Kidney (tissue), 14 donors: Measurements from ENCODE around the gene PSMG2. TPM values are rescaled to one million over a fixed set of nuclear protein-coding genes. Genes with fewer than 3 reads are reported as not detected.
A peak's percentile ranks its signal among the peaks of the same experiment; 100 is the strongest.

ENCODE experiments used
- DNase-seq, 5 donors: peaks; one replicate each; pipeline ENCODE4 v3.0.0-alpha.2; 2013 to 2020
- FAIRE-seq: peaks from 2 replicates; lab custom pipeline; 2012; peaks lifted over from hg19 to GRCh38; lab: Jason Lieb, UNC
- H3K27ac ChIP-seq, 2 donors: one replicate each; pipeline ENCODE4 v1.7.0; 2013; ENCODE audit warnings: low read depth in 2 of 2, low read length in 2 of 2, inconsistent platforms in 1 of 2
- H3K27me3 ChIP-seq: one replicate; pipeline ENCODE4 v1.7.1; 2013; ENCODE audit warnings: low read length, inconsistent platforms; ENCODE audit not compliant: control insufficient read depth, insufficient read depth
- H3K36me3 ChIP-seq, 3 donors: one replicate each; pipeline versions ENCODE4 v1.7.0 to v1.7.1; 2013; ENCODE audit warnings: low read length in 3 of 3, control low read depth in 1 of 3, inconsistent platforms in 1 of 3; ENCODE audit not compliant: insufficient read depth in 3 of 3, control insufficient read depth in 2 of 3
- H3K4me1 ChIP-seq, 3 donors: one replicate each; pipeline versions ENCODE4 v1.7.0 to v1.7.1; 2013; ENCODE audit warnings: low read length in 3 of 3, inconsistent platforms in 1 of 3, low read depth in 1 of 3; ENCODE audit not compliant: control insufficient read depth in 2 of 3, insufficient read depth in 2 of 3
- H3K4me3 ChIP-seq, 3 donors: one replicate each; pipeline versions ENCODE4 v1.7.0 to v1.8.1; 2013; ENCODE audit warnings: low read length in 3 of 3, control low read depth in 1 of 3, inconsistent platforms in 1 of 3
- H3K9ac ChIP-seq, 3 donors: one replicate each; pipeline versions ENCODE4 v1.7.0 to v1.7.1; 2013; ENCODE audit warnings: low read length in 3 of 3, control low read depth in 1 of 3, inconsistent platforms in 1 of 3
- H3K9me3 ChIP-seq, 3 donors: one replicate each; pipeline versions ENCODE4 v1.7.0 to v1.7.1; 2013; ENCODE audit warnings: low read length in 3 of 3, control low read depth in 1 of 3, inconsistent platforms in 1 of 3; ENCODE audit not compliant: control insufficient read depth in 2 of 3, insufficient read depth in 1 of 3
- intact Hi-C: fragments of 100-400 bp; cut with DNase I; formaldehyde crosslinking; loops from one replicate; pipeline ENCODE4 v1.11.1; 2022
- polyA plus RNA-seq: library from polyadenylated mRNA; stranded (reverse); fragments of 350-450 nt; fragmentation: Illumina TruSeq; extraction: RNeasy Lipid Tissue Mini Kit (QIAGEN cat#74804); gene quantifications from one replicate; pipeline ENCODE4 v1.2.3, GENCODE V29; 2014; ENCODE audit warnings: low read depth, low replicate concordance; ENCODE audit not compliant: insufficient read depth
- total RNA-seq: library from RNA; stranded (reverse); fragmentation: NEBNext Ultra II Directional; extraction: Animal tissue kit (Norgen Biotek cat#: 25700); gene quantifications from one replicate; pipeline ENCODE4 v1.2.1, GENCODE V29; 2021
- TF ChIP-seq, protein P1 (sequence below): IDR thresholded peaks from 3 replicates; pipeline ENCODE4 v1.5.1; 2012; ENCODE audit warnings: mild to moderate bottlenecking, moderate library complexity, borderline replicate concordance; ENCODE audit not compliant: insufficient read depth; ENCODE audit errors: extremely low read depth
- donor health status: control.
- donor health status: control.
- donor health status: control.
- donor health status: control.
- donor health status: control.
- donor health status: DM: yes; HTN: yes; CAD: no.
- donor health status: Normal renal cell carcinoma (clear cell type).

Gene PSMG2
- total and polyA plus RNA-seq, 2 donors from 2014 or later: 66.2 to 108 TPM

DNA sequence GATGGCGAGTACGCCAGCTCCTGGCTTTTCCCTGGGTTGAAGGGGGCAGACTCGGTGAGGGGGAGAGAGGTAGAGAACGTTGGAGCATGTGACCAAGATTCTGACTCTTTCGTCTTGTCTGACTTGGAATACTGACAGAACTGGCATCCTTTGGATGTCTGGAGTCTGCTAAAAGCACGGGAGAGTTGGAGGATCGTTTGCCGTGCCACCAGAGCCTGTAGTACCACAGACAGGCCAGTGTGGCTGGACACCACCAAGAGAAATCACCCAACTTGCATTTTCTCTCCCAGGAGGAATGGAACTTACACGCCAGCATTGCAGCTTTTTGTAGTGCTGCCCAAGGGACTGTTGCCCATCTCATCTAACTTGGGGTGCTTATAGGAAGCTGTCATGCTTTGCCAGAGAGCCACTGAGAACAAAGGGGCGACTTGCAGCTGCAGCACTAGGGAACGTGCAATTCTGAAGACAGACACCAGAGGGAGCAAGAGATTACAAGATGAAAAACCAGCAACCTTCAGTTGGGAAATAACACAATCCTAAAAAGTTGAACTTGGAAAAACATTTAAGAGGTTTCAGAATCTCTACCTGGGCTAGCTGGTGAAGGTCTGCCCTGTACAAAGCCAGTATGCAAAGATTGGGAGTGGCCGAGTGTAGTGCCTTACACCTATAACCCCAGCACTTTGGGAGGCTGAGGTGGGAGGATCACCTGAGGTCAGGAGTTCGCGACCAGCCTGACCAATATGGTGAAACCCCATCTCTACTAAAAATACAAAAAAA is 24.1 kb downstream of the PSMG2 start:
- peaks cover 5 to 21% (median 21%) of the 10 kb centered on the region in 3 donors for H3K36me3 ChIP-seq
- TF ChIP-seq, protein P1, sequence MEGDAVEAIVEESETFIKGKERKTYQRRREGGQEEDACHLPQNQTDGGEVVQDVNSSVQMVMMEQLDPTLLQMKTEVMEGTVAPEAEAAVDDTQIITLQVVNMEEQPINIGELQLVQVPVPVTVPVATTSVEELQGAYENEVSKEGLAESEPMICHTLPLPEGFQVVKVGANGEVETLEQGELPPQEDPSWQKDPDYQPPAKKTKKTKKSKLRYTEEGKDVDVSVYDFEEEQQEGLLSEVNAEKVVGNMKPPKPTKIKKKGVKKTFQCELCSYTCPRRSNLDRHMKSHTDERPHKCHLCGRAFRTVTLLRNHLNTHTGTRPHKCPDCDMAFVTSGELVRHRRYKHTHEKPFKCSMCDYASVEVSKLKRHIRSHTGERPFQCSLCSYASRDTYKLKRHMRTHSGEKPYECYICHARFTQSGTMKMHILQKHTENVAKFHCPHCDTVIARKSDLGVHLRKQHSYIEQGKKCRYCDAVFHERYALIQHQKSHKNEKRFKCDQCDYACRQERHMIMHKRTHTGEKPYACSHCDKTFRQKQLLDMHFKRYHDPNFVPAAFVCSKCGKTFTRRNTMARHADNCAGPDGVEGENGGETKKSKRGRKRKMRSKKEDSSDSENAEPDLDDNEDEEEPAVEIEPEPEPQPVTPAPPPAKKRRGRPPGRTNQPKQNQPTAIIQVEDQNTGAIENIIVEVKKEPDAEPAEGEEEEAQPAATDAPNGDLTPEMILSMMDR: peak; percentile 92
- intact Hi-C loops: no loop called here

DNA sequence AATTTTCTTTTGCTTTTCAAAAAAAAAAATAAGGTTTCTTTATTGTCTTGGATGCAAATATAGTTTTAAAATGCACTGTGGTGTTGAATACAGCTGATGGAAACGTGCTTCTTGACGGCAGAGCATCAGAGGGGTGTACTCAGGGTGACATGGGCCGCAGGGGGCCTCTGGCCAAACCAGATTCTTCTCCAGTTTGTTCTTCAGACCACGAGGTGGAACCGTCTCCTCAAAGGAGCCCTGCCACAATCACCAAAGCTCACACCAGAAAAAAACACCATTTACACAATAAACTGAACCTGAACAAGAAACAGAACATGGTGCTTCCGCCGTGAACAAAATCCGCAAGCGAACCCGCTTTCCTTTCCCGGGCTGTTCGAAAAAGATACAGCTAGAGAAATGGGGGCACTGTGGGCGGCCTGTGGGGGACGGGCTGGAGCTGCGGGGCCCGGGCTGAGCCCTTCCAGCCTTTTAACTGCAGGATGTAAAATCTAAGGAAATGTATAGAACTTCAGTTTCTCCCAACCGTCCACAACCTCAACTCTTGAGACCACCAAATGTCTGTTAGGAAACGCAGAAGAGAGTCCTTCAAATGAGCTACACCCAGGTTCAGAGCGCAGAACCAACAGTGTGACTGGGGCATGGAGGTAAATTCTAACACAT is 34.5 kb downstream of the PSMG2 start:
- no peak overlapping the region for H3K9ac ChIP-seq
- H3K4me1 ChIP-seq: no peaks in the 10 kb centered on the region
- H3K27me3 ChIP-seq: no peaks in the 10 kb centered on the region
- TF ChIP-seq, protein P1: no peak
- DNase-seq: no peak
- H3K9me3 ChIP-seq: no peaks in the 10 kb centered on the region
- no peak for FAIRE-seq
- intact Hi-C loops: no loop called here
- H3K4me3 ChIP-seq: no peak overlapping the region
- H3K36me3 ChIP-seq: no peaks in the 10 kb centered on the region
- H3K27ac ChIP-seq: no peak overlapping the region

More for the DNA sequence above, 24.1 kb downstream of the PSMG2 start:
- DNase-seq (peak in 4 of 5 donors; percentile 74 to 80 (median 77)), FAIRE-seq (no peak)
- no peak overlapping the region for H3K27ac ChIP-seq
- no peaks in the 10 kb centered on the region for H3K4me1 ChIP-seq
- H3K27me3 ChIP-seq: no peaks in the 10 kb centered on the region
- H3K9me3 ChIP-seq: peaks cover 0 to 4% (median 0%) of the 10 kb centered on the region in 3 donors
- H3K9ac ChIP-seq: no peak overlapping the region
- H3K4me3 ChIP-seq: no peak overlapping the region

DNA sequence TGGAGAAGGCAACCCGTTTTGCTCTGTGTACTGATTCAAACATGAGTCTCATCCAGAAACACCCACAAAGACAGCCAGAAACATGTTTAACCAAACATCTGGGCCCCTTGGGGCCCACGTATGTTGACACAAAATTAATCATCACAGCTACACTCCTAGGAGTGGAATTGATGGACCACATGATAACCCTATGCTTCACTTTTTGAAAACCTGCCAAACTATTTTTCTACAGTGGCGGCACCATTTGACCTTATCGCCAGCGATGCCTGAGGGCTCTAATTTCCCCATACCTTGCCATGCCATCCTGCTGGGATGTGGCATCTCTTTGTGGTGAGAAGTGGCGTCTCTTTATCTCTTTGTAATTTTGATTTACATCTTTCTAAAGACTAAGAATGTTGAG is 38.5 kb downstream of the PSMG2 start:
- intact Hi-C loops: loop anchor here (5.0 kb wide), 1 partner anchor 181 kb away; no protein-coding TSS in a partner anchor
- Histone ChIP-seq H3K36me3 (no peaks in the 10 kb centered on the region), H3K4me3 (no peak overlapping the region), H3K9ac (no peak overlapping the region), H3K27ac (no peak overlapping the region), H3K4me1 (no peaks in the 10 kb centered on the region), H3K9me3 (no peaks in the 10 kb centered on the region), H3K27me3 (no peaks in the 10 kb centered on the region)
- DNase-seq (no peak), FAIRE-seq (no peak)
- TF ChIP-seq, protein P1: no peak
